GM12873 (cell line): ENCODE results near the gene PAQR5.

Experiments used
- CTCF ChIP-seq: IDR thresholded peaks from 2 replicates; pipeline ENCODE4 v1.5.1; 2012; ENCODE audit warnings: low read depth, mild to moderate bottlenecking, moderate library complexity, low read length, control low read depth; ENCODE audit not compliant: insufficient read depth; ENCODE audit errors: missing control alignments

PAQR5 gene

GRCh38 chr15:69323893-69324430, 25.2 kb downstream of the PAQR5 start:
- no peak for TF ChIP-seq CTCF

GRCh38 chr15:69324565-69324964, 25.9 kb downstream of the PAQR5 start:
- no peak for TF ChIP-seq CTCF

GRCh38 chr15:69325456-69325971, 26.8 kb downstream of the PAQR5 start:
- TF ChIP-seq CTCF: no peak

- no peak for TF ChIP-seq CTCF
Observed at GRCh38 chr15:69328080-69328479, 29.4 kb downstream of the PAQR5 start.

- no peak for TF ChIP-seq CTCF
Observed at GRCh38 chr15:69328739-69329138, 30.0 kb downstream of the PAQR5 start.

- no peak for TF ChIP-seq CTCF
Observed at GRCh38 chr15:69337138-69337537, 38.4 kb downstream of the PAQR5 start.

- no peak for TF ChIP-seq CTCF
Observed at GRCh38 chr15:69338535-69339213, 40.0 kb downstream of the PAQR5 start.
